MM.1S (cell line): ENCODE data around the gene CDC37.

Experiments used
- DNase-seq: peaks from one replicate; pipeline ENCODE4 v3.0.0-alpha.2; 2015
- H2AFZ ChIP-seq: fragments of 300-600 bp; sonication (generic); 2 replicates; pipeline ENCODE4 v1.6.0; 2016; ENCODE audit warnings: antibody characterized with exemption, low read length
- H3F3A ChIP-seq: fragments of 300-600 bp; sonication (generic); 2 replicates; pipeline ENCODE4 v1.6.1; 2016; ENCODE audit warnings: mild to moderate bottlenecking, antibody characterized with exemption, low read length, moderate library complexity, mixed read lengths; ENCODE audit not compliant: insufficient read depth
- H3K27ac ChIP-seq: fragments of 300-600 bp; sonication (generic); 2 replicates; pipeline ENCODE4 v1.5.1; 2016; ENCODE audit warnings: mild to moderate bottlenecking, low read length
- H3K27me3 ChIP-seq: fragments of 300-600 bp; sonication (generic); replicated peaks from 2 replicates; pipeline ENCODE4 v1.6.0; 2016; ENCODE audit warnings: low read length; ENCODE audit not compliant: insufficient read depth
- H3K36me3 ChIP-seq: fragments of 300-600 bp; sonication (generic); replicated peaks from 2 replicates; pipeline ENCODE4 v1.6.1; 2016; ENCODE audit warnings: mild to moderate bottlenecking, low read length, mixed read lengths; ENCODE audit not compliant: insufficient read depth
- H3K4me1 ChIP-seq: fragments of 300-600 bp; sonication (generic); 2 replicates; pipeline ENCODE4 v1.6.1; 2016; ENCODE audit warnings: low read length, mixed read lengths
- H3K4me2 ChIP-seq: fragments of 300-600 bp; sonication (generic); 2 replicates; pipeline ENCODE4 v1.6.0; 2016; ENCODE audit warnings: low read depth, low read length
- H3K4me3 ChIP-seq: fragments of 300-600 bp; sonication (generic); 2 replicates; pipeline ENCODE4 v1.5.1; 2016; ENCODE audit warnings: low read length, mixed read lengths
- H3K79me2 ChIP-seq: fragments of 300-600 bp; sonication (generic); 2 replicates; pipeline ENCODE4 v1.6.1; 2016; ENCODE audit warnings: mixed run types, low read length, mixed read lengths
- H3K9ac ChIP-seq: fragments of 300-600 bp; sonication (generic); 2 replicates; pipeline ENCODE4 v1.6.1; 2016; ENCODE audit warnings: low read length, mixed read lengths
- H3K9me2 ChIP-seq: fragments of 300-600 bp; sonication (generic); replicated peaks from 2 replicates; pipeline ENCODE4 v1.6.1; 2016; ENCODE audit warnings: mild to moderate bottlenecking, low read length, mixed read lengths; ENCODE audit not compliant: insufficient read depth
- H3K9me3 ChIP-seq: fragments of 300-600 bp; sonication (generic); replicated peaks from 2 replicates; pipeline ENCODE4 v1.6.1; 2016; ENCODE audit warnings: mild to moderate bottlenecking, low read length, mixed read lengths; ENCODE audit not compliant: insufficient read depth
- H4K20me1 ChIP-seq: fragments of 300-600 bp; sonication (generic); 2 replicates; pipeline ENCODE4 v1.6.1; 2016; ENCODE audit warnings: mild to moderate bottlenecking, low read length, moderate library complexity, mixed read lengths; ENCODE audit not compliant: insufficient read depth
- EZH2 ChIP-seq: fragments of 300-600 bp; sonication (generic); optimal IDR thresholded peaks from 2 replicates; pipeline ENCODE3; 2017; ENCODE audit warnings: low read depth, mild to moderate bottlenecking, antibody characterized with exemption, low read length, mixed read lengths
- EZH2phosphoT487 ChIP-seq: fragments of 300-600 bp; sonication (generic); IDR thresholded peaks from 2 replicates; pipeline ENCODE4 v1.6.1; 2018; ENCODE audit warnings: antibody characterized with exemption, low read length
- TF ChIP-seq, protein P1 (sequence below): fragments of 300-600 bp; sonication (generic); IDR thresholded peaks from 2 replicates; pipeline ENCODE4 v1.5.1; 2016; ENCODE audit warnings: antibody characterized with exemption, low read length, mixed read lengths

CDC37 gene

DNA sequence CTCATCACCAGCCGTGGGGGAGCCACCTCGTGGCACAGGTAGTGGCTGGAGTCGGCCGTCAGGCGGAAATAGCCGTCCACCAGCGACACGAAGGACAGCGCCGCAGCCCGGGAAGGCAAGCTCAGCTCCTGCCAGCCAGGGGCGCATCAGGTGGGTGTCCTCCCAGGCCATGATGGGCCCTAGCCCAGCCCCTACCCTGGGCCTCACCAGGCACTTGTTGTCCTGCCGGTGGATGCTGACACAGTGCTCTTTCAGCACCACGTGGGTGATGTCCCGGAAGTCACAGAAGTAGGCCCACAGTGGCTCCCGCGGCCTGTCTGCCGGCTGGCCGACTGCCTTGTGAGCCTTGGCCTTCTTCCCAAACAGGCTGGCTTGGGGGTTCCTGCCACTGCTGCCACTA is 38.7 kb downstream of the CDC37 start:
- Histone ChIP-seq H2AFZ (no peak overlapping the region), H3F3A (no peaks in the 10 kb centered on the region), H3K36me3 (no peaks in the 10 kb centered on the region), H3K4me2 (no peak overlapping the region), H3K4me3 (no peak overlapping the region), H3K9ac (no peak overlapping the region), H3K27ac (no peak overlapping the region), H3K4me1 (no peaks in the 10 kb centered on the region), H3K79me2 (no peaks in the 10 kb centered on the region; the same call in 1 of the 2 replicates), H4K20me1 (no peaks in the 10 kb centered on the region), H3K9me2 (no peaks in the 10 kb centered on the region), H3K27me3 (no peaks in the 10 kb centered on the region), H3K9me3 (no peaks in the 10 kb centered on the region)
- no peak for DNase-seq
- TF ChIP-seq, protein P1, sequence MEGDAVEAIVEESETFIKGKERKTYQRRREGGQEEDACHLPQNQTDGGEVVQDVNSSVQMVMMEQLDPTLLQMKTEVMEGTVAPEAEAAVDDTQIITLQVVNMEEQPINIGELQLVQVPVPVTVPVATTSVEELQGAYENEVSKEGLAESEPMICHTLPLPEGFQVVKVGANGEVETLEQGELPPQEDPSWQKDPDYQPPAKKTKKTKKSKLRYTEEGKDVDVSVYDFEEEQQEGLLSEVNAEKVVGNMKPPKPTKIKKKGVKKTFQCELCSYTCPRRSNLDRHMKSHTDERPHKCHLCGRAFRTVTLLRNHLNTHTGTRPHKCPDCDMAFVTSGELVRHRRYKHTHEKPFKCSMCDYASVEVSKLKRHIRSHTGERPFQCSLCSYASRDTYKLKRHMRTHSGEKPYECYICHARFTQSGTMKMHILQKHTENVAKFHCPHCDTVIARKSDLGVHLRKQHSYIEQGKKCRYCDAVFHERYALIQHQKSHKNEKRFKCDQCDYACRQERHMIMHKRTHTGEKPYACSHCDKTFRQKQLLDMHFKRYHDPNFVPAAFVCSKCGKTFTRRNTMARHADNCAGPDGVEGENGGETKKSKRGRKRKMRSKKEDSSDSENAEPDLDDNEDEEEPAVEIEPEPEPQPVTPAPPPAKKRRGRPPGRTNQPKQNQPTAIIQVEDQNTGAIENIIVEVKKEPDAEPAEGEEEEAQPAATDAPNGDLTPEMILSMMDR = no peak
- TF ChIP-seq EZH2 (no peak), EZH2phosphoT487 (no peak)

DNA sequence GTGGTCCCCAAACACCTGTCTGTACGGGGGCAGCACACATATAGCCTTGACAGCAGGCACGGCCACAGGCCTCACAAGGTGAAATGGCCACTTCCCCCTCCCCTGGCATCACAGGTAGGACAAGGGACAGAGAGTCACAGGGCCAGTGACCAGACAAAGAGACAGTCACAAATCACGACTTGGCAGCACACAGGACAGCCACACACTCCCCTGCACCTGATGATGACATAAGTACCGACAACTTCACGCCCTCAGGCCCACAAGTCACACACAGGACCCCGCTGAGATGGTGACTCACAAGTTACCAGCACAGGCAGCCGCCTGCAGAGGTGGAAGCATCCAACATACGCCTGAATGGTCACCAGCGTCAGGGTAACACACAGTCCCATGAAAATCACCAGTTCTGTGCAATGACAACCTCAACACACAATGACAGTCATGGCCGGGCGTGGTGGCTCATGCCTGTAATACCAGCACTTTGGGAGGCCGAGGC is 39.5 kb downstream of the CDC37 start:
- Histone ChIP-seq H3K4me3 (no peak overlapping the region), H3F3A (no peaks in the 10 kb centered on the region), H3K79me2 (no peaks in the 10 kb centered on the region), H3K4me2 (no peak overlapping the region), H3K9me2 (no peaks in the 10 kb centered on the region), H4K20me1 (no peaks in the 10 kb centered on the region), H3K27ac (no peak overlapping the region), H3K4me1 (no peaks in the 10 kb centered on the region), H2AFZ (no peak overlapping the region), H3K36me3 (no peaks in the 10 kb centered on the region), H3K27me3 (no peaks in the 10 kb centered on the region), H3K9ac (no peak overlapping the region), H3K9me3 (no peaks in the 10 kb centered on the region)
- no peak for DNase-seq
- TF ChIP-seq EZH2 (no peak), EZH2phosphoT487 (no peak)
- TF ChIP-seq, protein P1 = no peak

DNA sequence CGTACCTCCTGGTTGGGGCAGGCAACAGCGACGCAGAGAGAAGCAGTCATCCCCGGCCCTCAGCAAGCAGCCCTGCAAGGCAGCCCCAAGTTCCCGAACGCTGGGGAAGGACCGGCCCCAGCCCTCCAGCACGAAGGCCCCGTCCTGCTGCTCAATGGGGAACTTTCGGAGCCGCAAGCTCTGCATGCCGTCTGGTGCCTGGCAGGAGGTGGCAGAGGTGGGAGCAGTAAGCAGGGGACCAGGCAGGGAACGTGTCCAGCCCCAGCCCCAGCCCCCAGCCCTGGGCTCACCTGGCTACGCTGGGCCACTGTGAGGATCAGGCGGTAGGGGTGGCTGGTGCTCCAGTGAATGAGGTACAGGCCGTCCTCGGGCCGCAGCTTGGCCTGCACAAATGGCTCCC is 41.1 kb downstream of the CDC37 start:
- no peaks in the 10 kb centered on the region for H4K20me1 ChIP-seq
- no peak overlapping the region for H3K4me3 ChIP-seq
- H3K9me3 ChIP-seq = no peaks in the 10 kb centered on the region
- no peaks in the 10 kb centered on the region for H3K36me3 ChIP-seq
- no peak overlapping the region for H3K9ac ChIP-seq
- DNase-seq = no peak
- H3K4me2 ChIP-seq = no peak overlapping the region
- H2AFZ ChIP-seq = no peak overlapping the region
- H3K4me1 ChIP-seq = no peaks in the 10 kb centered on the region
- H3F3A ChIP-seq = 0 out of 2 replicates have a peak, but pooled peaks cover 3% of the 10 kb centered on the region
- no peak for TF ChIP-seq EZH2
- no peak for TF ChIP-seq EZH2phosphoT487
- TF ChIP-seq, protein P1 = no peak
- H3K79me2 ChIP-seq = no peaks in the 10 kb centered on the region
- no peaks in the 10 kb centered on the region for H3K9me2 ChIP-seq
- H3K27me3 ChIP-seq = no peaks in the 10 kb centered on the region
- H3K27ac ChIP-seq = no peak overlapping the region
